ENCODE results near the gene RPEL1.

Gene RPEL1

DNA sequence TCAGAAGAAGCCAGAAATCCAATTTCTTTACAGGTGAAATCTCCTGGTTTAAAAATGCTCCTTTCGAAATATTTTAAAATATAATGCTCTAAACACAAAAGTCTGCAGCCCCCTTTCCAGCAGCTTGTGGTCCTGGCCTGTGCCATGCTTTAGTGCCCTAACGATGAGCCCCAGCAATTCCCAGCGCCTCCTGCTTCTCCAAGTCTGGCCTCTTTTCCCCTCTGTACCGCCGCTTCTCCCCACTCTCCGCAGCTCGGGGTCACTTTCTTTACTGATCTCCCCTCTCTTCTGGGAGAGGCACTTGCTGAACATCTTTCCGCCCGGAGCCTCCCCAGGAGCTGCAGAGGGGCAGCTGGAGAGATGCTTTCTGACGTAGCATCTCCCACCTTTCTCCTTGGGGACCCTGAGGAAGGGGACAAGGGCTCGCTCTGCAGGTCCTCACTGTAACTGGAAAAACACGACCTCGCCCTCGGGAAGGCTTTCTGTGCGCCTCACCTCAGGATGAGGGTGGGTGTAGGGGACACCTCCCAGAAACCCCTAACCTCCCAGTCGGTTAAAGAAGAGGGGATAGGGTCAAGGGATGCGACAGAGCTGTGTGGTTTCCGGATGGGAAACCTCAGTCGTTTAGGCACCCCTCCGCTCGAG lies 30.7 kb downstream of the RPEL1 start:
- H3K4me3 ChIP-seq (ENCODE audit: low read length), result peak overlapping the region; percentile 47
- no peak for DNase-seq (ENCODE audit: low read depth, low spot score)

DNA sequence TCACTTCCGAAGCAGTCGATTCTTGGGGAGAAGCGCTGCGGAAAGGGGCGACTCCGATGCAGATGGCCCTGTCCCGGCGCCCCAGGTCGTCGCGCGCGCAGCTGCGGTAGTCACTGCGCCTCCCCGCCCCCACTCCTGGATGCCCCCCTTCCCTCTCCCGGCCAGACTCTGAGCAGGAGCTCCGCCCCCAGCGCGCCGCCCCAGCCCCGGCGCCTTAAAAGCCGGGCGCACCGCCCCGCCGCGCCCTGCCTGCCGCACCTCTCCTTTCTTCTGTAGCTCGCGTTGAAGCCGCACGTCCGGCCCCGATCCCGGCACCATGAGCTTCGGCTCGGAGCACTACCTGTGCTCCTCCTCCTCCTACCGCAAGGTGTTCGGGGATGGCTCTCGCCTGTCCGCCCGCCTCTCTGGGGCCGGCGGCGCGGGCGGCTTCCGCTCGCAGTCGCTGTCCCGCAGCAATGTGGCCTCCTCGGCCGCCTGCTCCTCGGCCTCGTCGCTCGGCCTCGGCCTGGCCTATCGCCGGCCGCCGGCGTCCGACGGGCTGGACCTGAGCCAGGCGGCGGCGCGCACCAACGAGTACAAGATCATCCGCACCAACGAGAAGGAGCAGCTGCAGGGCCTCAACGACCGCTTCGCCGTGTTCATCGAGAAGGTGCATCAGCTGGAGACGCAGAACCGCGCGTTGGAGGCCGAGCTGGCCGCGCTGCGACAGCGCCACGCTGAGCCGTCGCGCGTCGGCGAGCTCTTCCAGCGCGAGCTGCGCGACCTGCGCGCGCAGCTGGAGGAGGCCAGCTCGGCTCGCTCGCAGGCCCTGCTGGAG lies 31.4 kb downstream of the RPEL1 start, which contains the start of gene INA:
TSS of gene INA (plus strand) at position 243 of the 817 bp plus-strand sequence. CDS start at position 317, 74 bp downstream.
- peak within 1 kb of the TSS; percentile 47 for H3K4me3 ChIP-seq (ENCODE audit: low read length)
- peak; percentile 34 for DNase-seq (ENCODE audit: low read depth, low spot score)

DNA sequence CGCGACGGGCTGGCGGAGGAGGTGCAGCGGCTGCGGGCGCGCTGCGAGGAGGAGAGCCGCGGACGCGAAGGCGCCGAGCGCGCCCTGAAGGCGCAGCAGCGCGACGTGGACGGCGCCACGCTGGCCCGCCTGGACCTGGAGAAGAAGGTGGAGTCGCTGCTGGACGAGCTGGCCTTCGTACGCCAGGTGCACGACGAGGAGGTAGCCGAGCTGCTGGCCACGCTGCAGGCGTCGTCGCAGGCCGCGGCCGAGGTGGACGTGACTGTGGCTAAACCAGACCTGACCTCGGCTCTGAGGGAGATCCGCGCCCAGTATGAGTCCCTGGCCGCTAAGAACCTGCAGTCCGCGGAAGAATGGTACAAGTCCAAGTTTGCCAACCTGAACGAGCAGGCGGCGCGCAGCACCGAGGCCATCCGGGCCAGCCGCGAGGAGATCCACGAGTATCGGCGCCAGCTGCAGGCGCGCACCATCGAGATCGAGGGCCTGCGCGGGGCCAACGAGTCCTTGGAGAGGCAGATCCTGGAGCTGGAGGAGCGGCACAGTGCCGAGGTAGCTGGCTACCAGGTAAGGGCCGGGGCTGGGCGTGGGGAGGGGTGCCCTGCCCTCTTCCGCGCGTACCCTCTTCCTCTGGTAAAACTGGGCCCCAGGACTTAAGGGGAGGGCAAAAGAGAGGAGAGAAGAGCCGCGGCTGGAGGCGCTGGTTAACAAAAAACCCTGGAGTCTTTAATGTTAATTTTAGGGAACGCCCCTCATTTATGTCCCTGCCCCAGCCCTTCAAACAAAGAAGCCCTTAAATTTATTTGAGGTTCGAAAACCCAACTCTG lies 32.2 kb downstream of the RPEL1 start:
- peak overlapping the region; percentile 47 for H3K4me3 ChIP-seq (ENCODE audit: low read length)
- no peak for DNase-seq (ENCODE audit: low read depth, low spot score)

DNA sequence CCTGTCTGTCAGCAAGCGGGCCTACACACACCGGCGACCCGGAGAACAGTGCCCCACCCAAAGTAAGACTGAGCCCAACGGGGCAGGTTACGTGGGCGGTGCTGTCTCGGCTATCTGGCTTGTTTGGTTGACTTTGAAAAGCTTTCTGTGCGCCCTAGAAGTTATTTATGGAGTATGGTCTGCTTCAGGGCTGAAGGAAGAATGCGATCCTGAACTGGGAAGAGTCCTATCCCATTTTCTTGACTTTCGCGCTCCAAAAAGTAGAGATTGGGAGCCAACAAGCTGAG lies 32.8 kb downstream of the RPEL1 start:
- H3K4me3 ChIP-seq (ENCODE audit: low read length), result no peak overlapping the region
- no peak for DNase-seq (ENCODE audit: low read depth, low spot score)

DNA sequence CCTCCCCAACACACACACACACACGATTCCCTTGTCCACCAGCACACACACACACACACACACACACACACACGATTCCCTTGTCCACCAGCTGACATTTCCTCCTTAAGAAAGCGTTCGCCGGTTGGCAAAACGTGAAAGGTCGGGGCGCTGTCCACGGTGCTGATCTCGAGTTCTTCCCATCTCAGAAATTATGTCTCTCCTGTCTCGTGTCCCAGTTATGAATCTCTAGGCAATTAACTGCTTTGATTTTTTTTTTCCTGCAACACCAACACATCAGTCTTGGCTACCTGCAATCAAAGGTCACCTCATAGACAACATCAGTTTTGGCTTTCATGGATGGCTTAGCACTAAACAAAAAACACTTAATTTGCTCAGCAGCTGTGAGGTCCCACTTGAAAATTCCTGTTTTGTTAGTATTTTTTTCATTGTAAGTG lies 33.2 kb downstream of the RPEL1 start:
- DNase-seq (ENCODE audit: low read depth, low spot score), result peak; percentile 28

DNA sequence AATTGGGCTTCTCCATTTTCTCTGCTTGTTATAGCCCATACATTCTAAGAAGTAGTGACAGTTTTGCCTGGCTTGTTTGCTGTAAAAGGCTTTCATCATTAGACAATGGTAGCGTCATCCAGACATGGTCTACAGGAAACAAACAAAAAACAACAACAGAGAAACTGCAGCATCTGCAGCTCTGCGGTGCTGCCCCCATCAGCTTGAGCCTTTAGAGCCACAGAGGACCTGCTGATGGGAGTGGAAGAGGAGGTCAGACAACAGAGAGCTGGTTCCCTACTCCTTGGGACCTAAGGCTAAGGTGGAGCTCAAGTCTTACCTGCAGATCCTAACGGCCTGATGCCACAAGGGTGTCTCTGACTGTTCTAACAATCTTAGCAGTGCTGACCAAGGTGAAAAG lies 34.3 kb downstream of the RPEL1 start:
- no peak for DNase-seq (ENCODE audit: low read depth, low spot score)
- no peak overlapping the region for H3K4me3 ChIP-seq (ENCODE audit: low read length)

More for the DNA sequence above, 33.2 kb downstream of the RPEL1 start:
- H3K4me3 ChIP-seq (ENCODE audit: low read length), result no peak overlapping the region

DNA sequence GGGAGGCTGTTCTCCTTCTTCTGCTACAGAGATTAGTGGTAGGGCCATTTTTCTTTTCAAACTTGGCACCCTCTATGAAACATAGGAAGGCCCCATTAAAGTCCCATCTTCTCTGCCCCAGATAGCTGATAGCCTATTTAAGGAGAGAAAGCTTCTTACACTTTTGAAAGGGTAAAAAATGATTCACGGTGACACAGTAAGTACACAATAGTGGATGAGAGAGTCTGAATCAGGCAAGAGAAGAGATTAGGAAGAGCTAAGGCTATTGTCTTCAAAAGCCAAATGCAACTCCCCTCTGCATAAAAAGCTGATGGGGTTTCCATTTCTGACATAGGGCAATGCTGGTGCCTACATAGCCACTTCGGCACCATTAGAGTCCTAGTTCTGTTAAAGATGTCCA lies 34.8 kb downstream of the RPEL1 start:
- H3K4me3 ChIP-seq (ENCODE audit: low read length), result no peak overlapping the region
- DNase-seq (ENCODE audit: low read depth, low spot score), result no peak

DNA sequence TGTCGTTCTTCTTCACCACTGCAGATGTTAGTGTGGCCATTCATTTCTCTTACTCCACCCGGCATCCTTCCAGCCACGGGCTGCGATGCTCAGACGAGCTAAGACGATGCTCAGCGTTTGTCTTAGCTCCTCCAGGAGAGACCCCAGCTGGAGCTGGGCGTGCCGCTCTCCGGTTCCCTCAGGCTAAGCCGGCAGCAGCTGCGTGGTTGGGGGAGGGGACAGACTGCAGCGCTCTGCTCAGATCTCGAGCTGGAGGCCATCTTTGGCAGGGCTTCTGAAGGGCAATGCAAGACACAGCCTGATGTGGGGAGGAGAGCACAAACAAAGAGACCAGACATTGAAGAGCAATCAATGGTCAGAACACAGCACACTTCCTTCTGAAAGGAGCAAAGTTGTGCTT lies 36.1 kb downstream of the RPEL1 start:
- DNase-seq (ENCODE audit: low read depth, low spot score), result peak; percentile 9
- H3K4me3 ChIP-seq (ENCODE audit: low read length), result no peak overlapping the region

DNA sequence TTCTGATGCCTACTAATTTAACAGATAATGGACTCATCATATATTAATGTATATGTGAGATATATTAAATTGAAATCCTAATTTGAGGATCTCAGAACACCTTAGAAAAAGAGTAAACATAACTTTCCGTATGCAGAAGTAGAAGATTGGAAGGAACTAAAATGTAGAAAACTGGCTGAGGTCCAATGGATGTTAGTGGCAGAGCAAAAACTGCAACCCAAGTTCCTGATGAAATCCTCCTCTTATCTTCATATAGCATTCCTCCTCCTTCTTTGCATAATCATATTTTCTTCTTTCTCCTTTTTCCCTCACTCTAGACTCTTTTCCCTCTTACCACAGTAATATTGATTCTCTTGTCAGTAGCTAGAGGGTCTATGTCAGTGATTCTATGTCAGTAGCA lies 37.3 kb downstream of the RPEL1 start:
- no peak for DNase-seq (ENCODE audit: low read depth, low spot score)
- H3K4me3 ChIP-seq (ENCODE audit: low read length), result no peak overlapping the region

DNA sequence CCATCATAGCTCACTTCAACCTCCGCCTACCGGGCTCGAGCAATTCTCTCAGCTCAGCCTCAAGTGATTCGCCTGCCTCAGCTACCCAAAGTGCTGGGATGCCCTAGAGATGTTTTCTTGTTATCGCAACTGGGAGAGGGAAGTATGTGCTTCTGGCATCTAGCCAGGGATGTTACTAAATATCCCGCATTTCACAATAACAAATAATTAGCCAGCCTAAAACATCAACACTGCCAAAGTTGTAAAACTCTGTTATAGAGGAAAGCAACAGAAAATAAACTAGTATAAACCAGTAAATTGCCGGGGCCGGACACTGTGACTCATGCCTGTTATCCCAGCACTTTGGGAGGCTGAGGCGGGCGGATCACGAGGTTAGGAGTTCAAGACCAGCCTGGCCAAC lies 38.5 kb downstream of the RPEL1 start:
- DNase-seq (ENCODE audit: low read depth, low spot score), result no peak

DNA sequence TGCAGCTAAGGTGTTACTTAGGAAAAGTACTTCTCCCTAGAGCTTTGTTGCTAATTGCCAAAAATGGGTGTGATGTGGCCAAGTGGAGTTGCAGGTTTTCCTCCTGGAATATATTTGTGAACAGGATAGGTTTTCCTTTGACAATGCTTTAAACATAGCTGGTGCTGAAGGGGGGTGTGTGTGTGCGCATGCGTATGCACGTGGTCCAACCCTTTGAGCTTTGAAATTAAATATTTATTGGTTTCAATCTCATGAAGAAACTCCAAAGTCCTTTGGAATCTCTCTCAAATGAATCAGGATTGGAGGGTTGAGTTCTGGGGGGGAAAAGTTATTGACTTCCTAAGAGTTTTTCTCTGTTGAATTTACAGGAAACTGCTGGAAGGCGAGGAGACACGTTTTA lies 42.3 kb downstream of the RPEL1 start:
- no peak overlapping the region for H3K4me3 ChIP-seq (ENCODE audit: low read length)
- no peak for DNase-seq (ENCODE audit: low read depth, low spot score)

More for the DNA sequence above, 38.5 kb downstream of the RPEL1 start:
- no peak overlapping the region for H3K4me3 ChIP-seq (ENCODE audit: low read length)

DNA sequence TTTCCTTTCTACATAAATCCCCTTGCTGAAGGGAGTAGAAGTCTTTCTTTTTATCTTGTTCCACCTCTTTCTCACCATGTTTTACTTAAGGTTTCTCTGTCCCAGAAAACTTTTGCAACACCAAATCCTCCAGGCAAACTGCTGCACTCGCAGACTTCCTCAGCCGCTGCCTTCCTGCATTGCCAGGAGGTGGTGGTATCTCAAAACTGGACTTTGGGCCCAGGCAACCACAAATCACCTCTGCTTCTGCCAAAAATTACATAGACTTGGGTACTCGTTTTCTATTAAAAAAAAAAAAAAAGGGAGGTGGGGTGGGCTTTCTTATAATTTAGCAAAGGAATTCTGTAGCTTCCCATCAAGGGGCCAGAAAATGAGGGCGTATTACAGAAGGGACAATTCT lies 45.9 kb downstream of the RPEL1 start:
- no peak for DNase-seq (ENCODE audit: low read depth, low spot score)
- no peak overlapping the region for H3K4me3 ChIP-seq (ENCODE audit: low read length)

DNA sequence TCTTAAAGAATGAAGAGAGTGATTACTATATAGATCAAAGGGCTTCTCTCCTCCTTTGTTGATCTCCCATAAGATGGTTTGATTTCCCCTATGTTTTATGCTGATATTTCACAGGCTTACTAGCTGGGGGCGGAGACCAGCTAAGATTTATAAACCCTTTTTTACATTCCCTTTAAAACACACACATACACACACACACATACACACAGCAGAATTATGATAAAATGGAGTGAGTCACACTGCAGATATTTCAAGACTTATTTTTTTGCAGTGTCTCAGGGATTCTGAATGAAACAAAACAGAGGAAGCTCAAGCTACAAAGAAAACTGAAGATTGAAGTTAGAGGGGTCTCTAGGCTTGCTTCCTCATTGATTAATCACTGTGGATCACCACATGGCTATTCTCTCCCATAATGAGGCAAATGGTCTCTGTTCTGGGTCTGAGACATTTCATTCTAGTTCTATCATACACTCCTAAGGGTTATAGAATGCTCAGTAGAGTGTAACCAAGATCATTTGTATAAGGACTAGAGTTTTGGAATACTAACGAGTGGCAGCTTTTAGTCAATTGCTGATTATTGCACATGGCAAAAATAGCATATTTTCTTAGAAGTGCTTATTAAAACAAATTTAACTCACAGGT lies 49.8 kb downstream of the RPEL1 start:
- H3K4me3 ChIP-seq (ENCODE audit: low read length), result no peak overlapping the region
- DNase-seq (ENCODE audit: low read depth, low spot score), result no peak
